ENCODE results near the gene TMEM51.
"Not testable (repeated sequence)": the region's sequence is repeated elsewhere in the genome, so short reads cannot be mapped to it uniquely, and the experiment has no call there.

Gene TMEM51

GRCh38 chr1:15128520-15129313, 24.8 kb upstream of the TMEM51 start:
- peak in 1 of 2 donors; percentile 13 for DNase-seq

GRCh38 chr1:15129944-15130343, 23.6 kb upstream of the TMEM51 start:
- DNase-seq: no peak

- DNase-seq: no peak
Measured at GRCh38 chr1:15130607-15131006, 22.9 kb upstream of the TMEM51 start.

GRCh38 chr1:15132965-15133364, 20.6 kb upstream of the TMEM51 start:
- DNase-seq: no peak

GRCh38 chr1:15134285-15134684, 19.3 kb upstream of the TMEM51 start:
- DNase-seq: no peak

GRCh38 chr1:15135604-15136003, 17.9 kb upstream of the TMEM51 start:
- DNase-seq: not testable (repeated sequence)

GRCh38 chr1:15137809-15138208, 15.7 kb upstream of the TMEM51 start:
- no peak for DNase-seq

- DNase-seq: no peak
Measured at GRCh38 chr1:15139654-15140350, 13.7 kb upstream of the TMEM51 start.

GRCh38 chr1:15141935-15142539, 11.5 kb upstream of the TMEM51 start:
- DNase-seq: no peak

GRCh38 chr1:15145327-15145726, 8.2 kb upstream of the TMEM51 start:
- DNase-seq: no peak

- no peak for DNase-seq
Measured at GRCh38 chr1:15146142-15146680, 7.3 kb upstream of the TMEM51 start.

- DNase-seq: no peak
Measured at GRCh38 chr1:15146971-15147376, 6.6 kb upstream of the TMEM51 start.

- no peak for DNase-seq
Measured at GRCh38 chr1:15148004-15148403, 5.5 kb upstream of the TMEM51 start.

- DNase-seq: no peak
Measured at GRCh38 chr1:15148475-15148874, 5.1 kb upstream of the TMEM51 start.

- no peak for DNase-seq
Measured at GRCh38 chr1:15148941-15149340, 4.6 kb upstream of the TMEM51 start.

GRCh38 chr1:15150376-15150775, 3.2 kb upstream of the TMEM51 start:
- no peak for DNase-seq

- DNase-seq: no peak
Measured at GRCh38 chr1:15151377-15151806, 2.2 kb upstream of the TMEM51 start.

- DNase-seq: no peak
Measured at GRCh38 chr1:15151871-15152270, 1.7 kb upstream of the TMEM51 start.

GRCh38 chr1:15152318-15153183, 996 bp upstream of the TMEM51 start:
- DNase-seq: peak; percentile 55 to 68

GRCh38 chr1:15153842-15154479, 414 bp downstream of the TMEM51 start:
- DNase-seq: peak in 1 of 2 donors; percentile 32

- no peak for DNase-seq
Measured at GRCh38 chr1:15154480-15155036, 1.0 kb downstream of the TMEM51 start.

- no peak for DNase-seq
Measured at GRCh38 chr1:15155191-15155590, 1.6 kb downstream of the TMEM51 start.

Data from hippocampal formation (tissue), 2 donors.